Neutrophil (primary cell): ENCODE data around the gene PDE1C.

Experiments used
- H3K27ac ChIP-seq: fragments of 200-600 bp; sonication (generic); 2 replicates; pipeline ENCODE4 v1.5.1; 2016; ENCODE audit warnings: mild to moderate bottlenecking, moderate library complexity
- H3K27me3 ChIP-seq: fragments of 200-600 bp; sonication (generic); 2 replicates; pipeline ENCODE4 v1.6.0; 2016; ENCODE audit warnings: mild to moderate bottlenecking
- H3K36me3 ChIP-seq: fragments of 200-600 bp; sonication (generic); 2 replicates; pipeline ENCODE4 v1.5.1; 2017
- H3K4me1 ChIP-seq, 2 experiments: fragments of 200-600 bp in 1 of 2; sonication (generic) in 1 of 2; 1 replicate in 1 of 2; 2 replicates in 1 of 2; pipeline versions ENCODE4 v1.5.1 to v1.6.1; 2013 to 2016; ENCODE audit warnings: low read depth in 1 of 2, low read length in 1 of 2, mild to moderate bottlenecking in 1 of 2, moderate library complexity in 1 of 2; ENCODE audit not compliant: control insufficient read depth in 1 of 2, insufficient read depth in 1 of 2
- H3K4me3 ChIP-seq, 2 experiments: fragments of 200-600 bp in 1 of 2; sonication (generic) in 1 of 2; 1 replicate in 1 of 2; 2 replicates in 1 of 2; pipeline ENCODE4 v1.5.1; 2013 to 2016; ENCODE audit warnings: low read depth in 1 of 2, low read length in 1 of 2, mild to moderate bottlenecking in 1 of 2, moderate library complexity in 1 of 2
- H3K9me3 ChIP-seq: fragments of 200-600 bp; sonication (generic); 2 replicates; pipeline ENCODE4 v1.5.1; 2016
- TF ChIP-seq, protein P1 (sequence below): fragments of 200-600 bp; sonication (generic); IDR thresholded peaks from 2 replicates; pipeline ENCODE4 v1.5.1; 2016; ENCODE audit warnings: antibody characterized with exemption

Gene PDE1C

DNA sequence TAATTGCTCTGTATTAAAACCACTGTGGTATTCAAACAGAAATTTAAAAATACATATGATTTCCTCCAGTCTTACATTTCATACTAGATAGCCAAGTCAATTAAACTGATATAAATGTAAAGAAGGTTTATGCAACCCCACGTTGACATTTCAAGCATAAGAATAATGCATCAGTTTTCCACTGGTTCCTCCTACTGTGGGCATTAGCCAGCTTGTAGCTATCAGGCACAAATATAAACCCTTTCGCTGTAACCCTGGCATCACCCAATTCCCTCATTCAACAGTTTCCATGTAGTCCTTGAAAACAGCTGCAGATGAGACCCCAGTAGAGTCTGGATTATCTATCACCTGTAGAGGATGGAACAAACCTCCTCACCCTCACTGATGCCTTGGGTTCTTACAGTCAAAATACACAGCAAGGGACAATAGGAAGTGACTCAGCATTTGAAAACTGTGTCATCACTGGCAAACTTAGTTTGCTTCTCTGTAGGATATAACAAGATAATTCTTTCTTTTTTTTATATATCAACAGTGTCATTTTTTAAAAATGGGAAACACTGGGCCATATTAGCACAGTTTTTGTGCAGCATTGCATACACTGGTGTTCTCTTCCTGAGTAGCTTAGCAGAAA lies 113.0 kb downstream of the PDE1C start:
- Histone ChIP-seq H3K9me3 (no peaks in the 10 kb centered on the region), H3K27ac (no peak overlapping the region), H3K4me3 (no peak overlapping the region), H3K27me3 (no peaks in the 10 kb centered on the region), H3K4me1 (no peaks in the 10 kb centered on the region), H3K36me3 (no peaks in the 10 kb centered on the region)
- TF ChIP-seq, protein P1, sequence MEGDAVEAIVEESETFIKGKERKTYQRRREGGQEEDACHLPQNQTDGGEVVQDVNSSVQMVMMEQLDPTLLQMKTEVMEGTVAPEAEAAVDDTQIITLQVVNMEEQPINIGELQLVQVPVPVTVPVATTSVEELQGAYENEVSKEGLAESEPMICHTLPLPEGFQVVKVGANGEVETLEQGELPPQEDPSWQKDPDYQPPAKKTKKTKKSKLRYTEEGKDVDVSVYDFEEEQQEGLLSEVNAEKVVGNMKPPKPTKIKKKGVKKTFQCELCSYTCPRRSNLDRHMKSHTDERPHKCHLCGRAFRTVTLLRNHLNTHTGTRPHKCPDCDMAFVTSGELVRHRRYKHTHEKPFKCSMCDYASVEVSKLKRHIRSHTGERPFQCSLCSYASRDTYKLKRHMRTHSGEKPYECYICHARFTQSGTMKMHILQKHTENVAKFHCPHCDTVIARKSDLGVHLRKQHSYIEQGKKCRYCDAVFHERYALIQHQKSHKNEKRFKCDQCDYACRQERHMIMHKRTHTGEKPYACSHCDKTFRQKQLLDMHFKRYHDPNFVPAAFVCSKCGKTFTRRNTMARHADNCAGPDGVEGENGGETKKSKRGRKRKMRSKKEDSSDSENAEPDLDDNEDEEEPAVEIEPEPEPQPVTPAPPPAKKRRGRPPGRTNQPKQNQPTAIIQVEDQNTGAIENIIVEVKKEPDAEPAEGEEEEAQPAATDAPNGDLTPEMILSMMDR = no peak

DNA sequence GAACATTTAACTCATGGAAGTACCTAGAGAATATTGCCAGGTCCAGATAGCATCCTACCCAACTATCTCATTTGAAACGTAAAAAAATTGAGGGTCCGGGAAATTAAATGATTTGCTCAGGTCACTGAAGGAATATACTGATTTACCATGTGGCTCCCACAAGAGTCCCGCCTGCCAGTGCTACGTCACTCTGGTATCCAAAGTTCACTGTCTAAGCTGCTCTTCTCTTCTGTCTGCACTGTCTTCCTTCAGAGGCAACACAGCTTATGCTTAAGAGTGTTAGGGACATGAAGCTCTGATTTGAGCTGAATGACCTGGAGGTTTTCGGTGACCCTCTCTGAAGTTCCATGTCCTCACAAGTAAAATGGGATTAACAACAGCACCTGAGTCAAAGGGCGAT lies 114.6 kb downstream of the PDE1C start:
- Histone ChIP-seq H3K4me3 (no peak overlapping the region), H3K9me3 (no peaks in the 10 kb centered on the region), H3K27me3 (no peaks in the 10 kb centered on the region), H3K36me3 (no peaks in the 10 kb centered on the region), H3K4me1 (no peaks in the 10 kb centered on the region), H3K27ac (no peak overlapping the region)
- TF ChIP-seq, protein P1 = no peak

DNA sequence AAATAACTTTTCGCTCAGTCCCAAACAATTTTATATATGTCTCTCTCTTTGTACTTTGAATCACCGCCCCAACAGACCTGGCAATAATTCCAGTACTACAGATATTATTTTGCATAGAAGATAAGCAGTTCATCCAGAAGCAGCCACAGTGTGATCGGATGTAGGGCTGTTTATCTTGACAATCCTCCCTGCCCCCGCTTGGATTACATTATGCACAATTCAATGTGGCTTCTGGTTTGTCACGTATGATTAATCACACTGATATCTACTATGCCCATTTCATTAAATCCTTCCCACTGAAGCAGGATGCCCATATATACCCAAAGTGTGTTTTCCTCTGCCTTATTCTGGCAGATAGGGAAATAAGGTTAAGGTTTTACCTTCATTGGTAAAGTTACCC lies 115.2 kb downstream of the PDE1C start:
- TF ChIP-seq, protein P1 = no peak
- Histone ChIP-seq H3K27ac (no peak overlapping the region), H3K4me3 (no peak overlapping the region), H3K4me1 (no peaks in the 10 kb centered on the region), H3K36me3 (no peaks in the 10 kb centered on the region), H3K9me3 (no peaks in the 10 kb centered on the region), H3K27me3 (no peaks in the 10 kb centered on the region)

DNA sequence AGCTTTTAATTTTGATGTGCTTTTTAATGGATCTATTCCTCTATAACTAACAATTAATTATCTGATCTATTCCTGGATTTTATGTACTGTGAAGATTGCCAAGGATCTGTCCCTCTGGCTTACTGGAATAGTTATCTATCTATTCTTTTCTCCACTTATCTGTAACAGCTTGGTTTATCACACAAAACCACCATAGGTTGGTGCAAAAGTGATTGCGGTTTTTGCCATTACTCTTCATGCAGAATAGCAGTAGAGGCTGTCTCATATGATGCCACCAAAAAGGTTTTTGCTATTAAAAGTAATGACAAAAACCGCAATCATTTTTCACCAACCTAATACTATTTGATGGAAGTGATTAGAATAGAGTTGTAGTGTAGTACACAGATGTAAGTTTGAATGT lies 115.7 kb downstream of the PDE1C start:
- TF ChIP-seq, protein P1 = no peak
- Histone ChIP-seq H3K36me3 (no peaks in the 10 kb centered on the region), H3K9me3 (no peaks in the 10 kb centered on the region), H3K27me3 (no peaks in the 10 kb centered on the region), H3K4me3 (no peak overlapping the region), H3K27ac (no peak overlapping the region), H3K4me1 (no peaks in the 10 kb centered on the region)

DNA sequence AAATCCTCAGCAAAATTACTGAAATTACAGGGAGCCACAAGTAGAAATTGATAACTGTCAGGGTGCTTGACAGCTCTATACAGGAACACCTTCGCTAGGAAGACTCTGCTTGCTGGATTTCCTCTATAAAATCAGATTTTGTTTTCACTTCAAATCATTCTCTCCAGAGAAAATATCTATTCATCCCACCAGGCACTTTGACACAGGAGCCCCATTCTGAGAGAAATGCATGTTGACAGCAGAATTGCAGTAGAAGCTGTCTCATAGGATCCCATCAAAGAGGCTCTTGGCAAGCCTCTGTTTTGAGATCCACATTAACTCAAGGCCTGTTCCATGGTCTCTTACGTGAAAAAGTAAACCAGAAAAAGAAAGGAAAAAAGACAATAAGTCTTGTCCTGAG lies 116.8 kb downstream of the PDE1C start:
- Histone ChIP-seq H3K27me3 (no peaks in the 10 kb centered on the region), H3K4me1 (no peaks in the 10 kb centered on the region), H3K9me3 (no peaks in the 10 kb centered on the region), H3K36me3 (no peaks in the 10 kb centered on the region), H3K27ac (no peak overlapping the region), H3K4me3 (no peak overlapping the region)
- TF ChIP-seq, protein P1 = no peak
